GM18873 (cell line): ENCODE data around the gene PRKAR2B.
"Not testable (repeated sequence)": the region's sequence is repeated elsewhere in the genome, so short reads cannot be mapped to it uniquely, and the experiment has no call there.

Source experiments
- ATAC-seq: cut with Tn5 transposase; IDR thresholded peaks from one replicate; pipeline ENCODE4 v1.9.1; 2021; ENCODE audit warnings: mild to moderate bottlenecking, moderate library complexity, moderate number of reproducible peaks; ENCODE audit not compliant: unreplicated experiment, low FRiP score

PRKAR2B gene

DNA sequence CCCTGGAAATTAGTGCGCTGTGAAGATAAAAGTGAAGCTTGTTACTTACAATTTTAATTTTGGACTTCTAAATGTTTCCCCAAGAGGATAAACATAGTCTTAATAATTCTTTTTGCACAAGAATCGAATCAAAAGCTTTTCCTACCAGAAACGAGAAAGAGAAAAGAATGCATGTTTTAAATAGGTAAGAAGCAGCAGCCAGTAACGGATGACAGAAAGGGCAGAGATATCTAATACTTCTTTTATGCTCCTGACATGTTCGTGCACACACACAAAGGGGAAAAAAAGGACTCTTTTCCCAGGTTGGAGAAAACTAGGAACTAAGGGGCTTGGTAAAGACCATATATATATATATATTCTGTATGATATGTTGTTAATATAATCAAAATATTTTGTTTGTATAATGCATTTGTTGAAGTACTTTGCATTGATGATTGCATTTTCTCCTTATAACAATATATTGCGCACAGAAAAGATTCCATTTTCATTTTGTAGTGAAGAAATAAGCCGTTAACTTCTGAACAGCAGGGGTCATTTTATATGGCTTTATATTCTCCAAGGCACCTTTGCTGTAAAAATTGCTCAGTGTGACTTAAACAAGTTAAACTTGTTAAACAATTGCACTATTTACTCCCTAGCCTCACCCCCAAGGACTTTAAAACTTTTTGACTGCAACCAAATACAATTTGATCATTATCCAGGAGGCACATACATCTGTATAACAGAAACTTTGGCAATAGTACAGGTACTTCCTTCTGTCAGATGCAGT, 2.2 kb downstream of the PRKAR2B start:
- ATAC-seq, result no peak

DNA sequence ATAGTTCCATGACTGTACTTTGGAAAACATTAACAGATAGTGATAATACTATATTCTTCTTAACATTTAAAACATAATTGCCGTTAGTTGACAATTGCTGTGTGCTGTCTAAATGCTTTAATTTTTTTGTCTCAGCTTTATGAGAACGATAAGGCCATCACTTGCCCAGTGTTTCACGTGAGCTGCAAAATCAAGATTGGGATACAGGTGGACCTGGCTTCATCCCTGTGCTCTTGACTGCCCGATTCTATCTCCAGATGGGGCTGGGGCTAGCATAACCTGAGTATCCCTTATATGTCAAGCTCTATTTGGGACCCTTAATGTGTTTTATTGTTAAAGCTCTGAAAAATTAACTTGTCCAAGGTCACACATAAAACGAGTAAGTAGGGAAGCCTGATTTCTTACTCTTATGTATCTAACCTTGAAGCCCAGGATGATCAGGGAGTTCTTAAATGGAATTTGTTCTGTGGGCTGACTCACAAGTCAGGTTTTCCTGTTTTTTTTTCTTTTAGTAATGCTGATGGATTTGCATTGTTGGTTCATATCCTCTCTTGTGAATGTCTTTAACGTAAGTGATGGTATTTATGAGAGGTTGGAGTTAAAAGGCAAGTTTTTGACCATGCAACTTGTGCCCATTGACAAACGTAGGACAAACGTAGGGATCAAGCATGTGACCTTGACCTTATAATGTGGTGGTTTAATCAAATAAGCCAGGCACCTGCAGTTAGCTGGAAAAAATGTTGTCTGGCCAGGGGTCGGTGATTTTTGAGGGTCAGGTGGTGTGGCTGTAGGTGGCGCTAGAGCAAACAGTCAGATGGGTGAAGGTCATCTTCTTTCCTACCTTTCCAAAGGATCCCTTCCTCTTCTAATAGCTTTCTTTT, 3.6 kb downstream of the PRKAR2B start:
- no peak for ATAC-seq

GRCh38 chr7:107048783-107049418, 4.4 kb downstream of the PRKAR2B start:
- ATAC-seq, result no peak

GRCh38 chr7:107049480-107049879, 5.0 kb downstream of the PRKAR2B start:
- no peak for ATAC-seq

DNA sequence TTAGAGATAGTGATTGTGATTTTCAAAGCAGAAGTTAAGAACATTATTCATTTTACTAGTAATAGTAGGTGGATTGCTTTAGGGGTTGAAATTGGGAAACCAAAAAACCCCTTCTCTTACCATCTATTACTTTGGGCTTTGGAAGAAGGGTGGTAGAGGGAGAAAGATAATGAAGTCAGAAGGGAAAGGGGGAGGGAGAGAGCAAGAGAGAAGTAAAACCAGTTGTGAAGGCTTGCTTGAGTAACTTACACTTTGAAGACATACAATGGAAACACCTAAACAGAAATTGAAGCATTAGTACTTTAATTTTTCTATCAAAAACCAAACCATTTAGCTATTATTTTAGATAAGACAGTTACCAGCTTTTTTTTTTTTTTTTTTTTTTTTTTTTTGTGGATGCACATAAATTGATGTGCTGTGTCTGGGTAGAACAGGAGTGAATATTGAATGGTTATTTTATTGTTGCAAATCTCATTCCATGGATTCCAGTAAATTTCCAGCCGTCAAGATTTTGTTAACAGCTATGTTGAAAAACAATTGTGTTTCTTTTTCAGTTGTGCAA, 5.5 kb downstream of the PRKAR2B start:
- ATAC-seq, result no peak

- no peak for ATAC-seq
Measured at GRCh38 chr7:107051376-107051775, 6.9 kb downstream of the PRKAR2B start.

DNA sequence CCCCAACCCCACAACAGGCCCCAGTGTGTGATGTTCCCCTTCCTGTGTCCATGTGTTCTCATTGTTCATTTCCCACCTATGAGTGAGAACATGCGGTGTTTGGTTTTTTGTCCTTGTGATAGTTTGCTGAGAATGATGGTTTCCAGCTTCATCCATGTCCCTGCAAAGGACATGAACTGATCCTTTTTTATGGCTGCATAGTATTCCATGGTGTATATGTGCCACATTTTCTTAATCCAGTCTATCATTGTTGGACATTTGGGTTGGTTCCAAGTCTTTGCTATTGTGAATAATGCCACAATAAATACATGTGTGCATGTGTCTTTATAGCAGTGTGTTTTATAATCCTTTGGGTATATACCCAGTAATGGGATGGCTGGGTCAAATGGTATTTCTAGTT, 10.5 kb downstream of the PRKAR2B start:
- not testable (repeated sequence) for ATAC-seq

- ATAC-seq, result not testable (repeated sequence)
Measured at GRCh38 chr7:107056058-107056457, 11.6 kb downstream of the PRKAR2B start.

- ATAC-seq, result no peak
Measured at GRCh38 chr7:107056728-107057473, 12.4 kb downstream of the PRKAR2B start.

- ATAC-seq, result no peak
Measured at GRCh38 chr7:107057474-107057833, 12.9 kb downstream of the PRKAR2B start.

DNA sequence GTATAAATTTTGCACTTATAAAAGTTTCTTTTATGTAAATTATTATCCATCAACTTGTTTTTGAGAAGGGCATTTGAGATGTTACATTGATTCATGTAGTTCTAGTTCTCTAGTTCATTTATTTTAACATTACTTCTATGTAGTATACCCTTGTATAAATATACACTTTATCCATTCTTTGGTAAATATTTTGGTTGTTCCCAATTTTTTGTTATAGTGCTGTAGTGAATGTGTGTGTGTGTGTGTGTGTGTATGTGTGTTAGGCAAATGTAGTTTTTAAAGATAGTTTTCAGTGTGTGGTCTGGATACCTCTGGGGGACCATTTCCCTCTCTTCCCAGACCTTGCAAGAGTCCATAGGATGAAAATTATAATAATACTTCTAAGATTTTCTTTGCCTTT, 15.0 kb downstream of the PRKAR2B start:
- no peak for ATAC-seq

GRCh38 chr7:107063245-107064120, 19.0 kb downstream of the PRKAR2B start:
- no peak for ATAC-seq

DNA sequence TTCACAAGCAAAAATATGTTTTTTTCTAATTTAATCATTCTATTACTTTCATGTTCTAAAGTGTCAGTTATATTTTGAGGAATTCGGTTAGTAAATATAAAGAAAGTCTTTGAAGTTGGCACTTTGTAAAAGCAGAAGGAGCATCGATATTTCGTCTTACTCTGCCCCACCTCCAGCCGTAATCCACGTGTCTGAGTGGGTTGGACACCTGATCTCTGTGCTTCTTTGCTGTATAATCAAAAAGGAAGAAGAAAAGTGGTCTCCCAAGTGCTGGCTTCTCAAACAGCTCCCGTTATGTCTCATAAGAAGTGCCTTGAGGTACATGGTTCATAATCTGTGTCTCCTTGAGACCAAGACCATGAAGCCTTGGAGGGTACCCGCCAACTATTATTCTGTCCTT, 19.8 kb downstream of the PRKAR2B start:
- no peak for ATAC-seq

DNA sequence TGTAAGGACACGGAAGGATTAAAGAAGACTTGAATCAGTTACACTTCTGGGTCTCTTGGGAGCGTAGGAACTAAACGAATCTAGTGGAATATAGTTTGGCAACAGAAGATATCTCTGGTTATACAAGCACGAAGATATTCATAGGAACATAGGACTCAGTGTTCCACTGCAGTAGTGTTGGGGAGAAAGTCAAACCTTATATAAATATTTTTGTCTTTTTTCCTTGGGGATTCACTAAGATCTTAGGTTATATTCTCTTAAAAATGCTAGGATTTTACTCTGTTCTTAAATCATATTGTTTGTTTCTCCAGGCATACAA, 21.4 kb downstream of the PRKAR2B start:
- no peak for ATAC-seq

GRCh38 chr7:107068156-107068555, 23.7 kb downstream of the PRKAR2B start:
- ATAC-seq, result no peak

GRCh38 chr7:107069457-107069856, 25.0 kb downstream of the PRKAR2B start:
- no peak for ATAC-seq

- ATAC-seq, result no peak
Measured at GRCh38 chr7:107070710-107071109, 26.2 kb downstream of the PRKAR2B start.

GRCh38 chr7:107071129-107071528, 26.6 kb downstream of the PRKAR2B start:
- ATAC-seq, result no peak

DNA sequence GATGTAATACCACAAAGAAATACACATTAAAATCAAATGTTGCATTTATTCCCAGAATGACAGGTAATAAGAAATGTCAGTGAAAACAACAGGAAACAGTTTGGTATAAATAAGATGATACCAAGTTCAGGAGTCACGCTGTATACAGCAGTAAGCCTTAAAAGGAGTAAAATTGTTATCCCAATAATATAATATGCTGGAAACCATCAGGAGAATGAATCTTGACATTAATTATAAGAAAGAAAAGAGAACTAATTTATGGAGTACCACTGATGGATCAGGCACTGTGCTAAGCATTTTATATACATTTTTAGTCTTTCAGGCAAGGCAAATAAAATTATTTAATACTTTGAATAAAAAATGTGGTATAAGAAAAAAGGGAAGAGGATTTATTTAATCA, 27.6 kb downstream of the PRKAR2B start:
- no peak for ATAC-seq
